ENCODE data around the gene ZFP36L1.

Gene ZFP36L1

GRCh38 chr14:68738559-68738958, 54.3 kb downstream of the ZFP36L1 start:
- no peak for DNase-seq (ENCODE audit: low spot score)

Data from activated CD4-positive, alpha-beta T cell treated with anti-CD3 and anti-CD28 coated beads, Interleukin-2, Interleukin-4, amounts not matched to agents 100 ng/mL and 50 ng/mL, durations not matched to agents 16 hours and 8 hours (primary cell).